Measurements from ENCODE around the gene KIF21B.

- TF ChIP-seq CTCF (IDR thresholded peaks at IDR 0.05; ENCODE audit: low read length): no peak
- TF ChIP-seq EZH2 (IDR thresholded peaks at IDR 0.05; ENCODE audit: borderline replicate concordance, low read length): no peak
Observed at GRCh38 chr1:200931776-200932175, 91.7 kb downstream of the KIF21B start.

All from OCI-LY1 (cell line).